ENCODE results near the gene LSM11. TPM values are rescaled to one million over a fixed set of nuclear protein-coding genes. Genes with fewer than 3 reads are reported as not detected.

The LSM11 gene
- total and polyA plus RNA-seq, 2 donors (not counting 1 experiment from before 2014, with no cell fraction given) = 1.00 to 4.2 TPM

- DNase-seq = no peak
- peak overlapping the region; percentile 23 for H3K27ac Mint-ChIP-seq
These were observed 29.5 kb upstream of the LSM11 start for GRCh38 chr5:157713830-157714595.

GRCh38 chr5:157714596-157714864 is 29.0 kb upstream of the LSM11 start:
- Mint-ChIP-seq H3K4me3 (no peak overlapping the region), H3K4me1 (peaks cover 15% of the 10 kb centered on the region), H3K27me3 (no peaks in the 10 kb centered on the region), H3K27ac (no peak overlapping the region), H3K9me3 (ENCODE audit: insufficient read depth) (no peaks in the 10 kb centered on the region)
- no peak overlapping the region for H3K9ac ChIP-seq (ENCODE audit: low read length)
- H3K27me3 ChIP-seq (replicated peaks in 1 of 4; ENCODE audit: control extremely low read depth in 1 of 4, control insufficient read depth in 3 of 4, insufficient read depth in 4 of 4, low read length in 3 of 4) = no peaks in the 10 kb centered on the region
- no peaks in the 10 kb centered on the region for H4K20me1 ChIP-seq (ENCODE audit: control insufficient read depth, insufficient read depth, low read length, poor library complexity, severe bottlenecking)
- peaks cover 19 to 20% of the 10 kb centered on the region in 2 donors for H3K4me1 ChIP-seq (ENCODE audit: control insufficient read depth in 2 of 2, insufficient read depth in 2 of 2, low read length in 2 of 2)
- H2AFZ ChIP-seq (ENCODE audit: insufficient read depth, low read depth, low read length, poor library complexity, severe bottlenecking) = no peak overlapping the region
- no peaks in the 10 kb centered on the region for H3K36me3 ChIP-seq (replicated peaks in 1 of 2; ENCODE audit: control extremely low read depth in 1 of 2, control insufficient read depth in 1 of 2, extremely low read depth in 1 of 2, insufficient read depth in 2 of 2, low read length in 1 of 2)
- ChIA-PET CTCF (no interaction called here), POLR2A (no interaction called here)
- no peaks in the 10 kb centered on the region for H3K9me3 ChIP-seq (ENCODE audit: control extremely low read depth in 1 of 3, control insufficient read depth in 2 of 3, insufficient read depth in 1 of 3, low read length in 2 of 3)
- no peak for DNase-seq
- no peak overlapping the region for H3K27ac ChIP-seq (ENCODE audit: low read length in 2 of 2)
- TF ChIP-seq EZH2 (IDR thresholded peaks at IDR 0.05; ENCODE audit: borderline replicate concordance, insufficient read depth, low read depth, low read length, poor library complexity, severe bottlenecking) (no peak), CTCF (IDR thresholded peaks at IDR 0.05) (no peak)
- H3K4me3 ChIP-seq (ENCODE audit: control extremely low read depth in 1 of 5, extremely low read depth in 1 of 5, insufficient read depth in 1 of 5, low read depth in 2 of 5, low read length in 4 of 5) = no peak overlapping the region
- intact Hi-C loops (cut with micrococcal nuclease) = no loop called here
- no peak for ATAC-seq (ENCODE audit: low read depth)
- peaks cover 21% of the 10 kb centered on the region for H3K79me2 ChIP-seq (ENCODE audit: control insufficient read depth, insufficient read depth, low read length)
- no peak overlapping the region for H3K4me2 ChIP-seq (replicated peaks; ENCODE audit: low read depth, low read length, poor library complexity, severe bottlenecking)

More at GRCh38 chr5:157713830-157714595, 29.5 kb upstream of the LSM11 start:
- Histone ChIP-seq H3K4me3 (ENCODE audit: control extremely low read depth in 1 of 5, extremely low read depth in 1 of 5, insufficient read depth in 1 of 5, low read depth in 2 of 5, low read length in 4 of 5) (no peak overlapping the region), H3K79me2 (ENCODE audit: control insufficient read depth, insufficient read depth, low read length) (peaks cover 16% of the 10 kb centered on the region), H3K27me3 (replicated peaks in 1 of 4; ENCODE audit: control extremely low read depth in 1 of 4, control insufficient read depth in 3 of 4, insufficient read depth in 4 of 4, low read length in 3 of 4) (no peaks in the 10 kb centered on the region), H4K20me1 (ENCODE audit: control insufficient read depth, insufficient read depth, low read length, poor library complexity, severe bottlenecking) (no peaks in the 10 kb centered on the region), H3K4me1 (ENCODE audit: control insufficient read depth in 2 of 2, insufficient read depth in 2 of 2, low read length in 2 of 2) (peaks cover 19% of the 10 kb centered on the region in 2 donors), H3K9ac (ENCODE audit: low read length) (no peak overlapping the region), H3K36me3 (replicated peaks in 1 of 2; ENCODE audit: control extremely low read depth in 1 of 2, control insufficient read depth in 1 of 2, extremely low read depth in 1 of 2, insufficient read depth in 2 of 2, low read length in 1 of 2) (no peaks in the 10 kb centered on the region), H3K27ac (ENCODE audit: low read length in 2 of 2) (no peak overlapping the region), H2AFZ (ENCODE audit: insufficient read depth, low read depth, low read length, poor library complexity, severe bottlenecking) (no peak overlapping the region), H3K4me2 (replicated peaks; ENCODE audit: low read depth, low read length, poor library complexity, severe bottlenecking) (no peak overlapping the region), H3K9me3 (ENCODE audit: control extremely low read depth in 1 of 3, control insufficient read depth in 2 of 3, insufficient read depth in 1 of 3, low read length in 2 of 3) (no peaks in the 10 kb centered on the region)
- no peaks in the 10 kb centered on the region for H3K9me3 Mint-ChIP-seq (ENCODE audit: insufficient read depth)
- no CpG with 5 or more reads among the region's 4 CpGs for whole genome bisulfite sequencing (ENCODE audit: insufficient coverage)
- TF ChIP-seq CTCF (IDR thresholded peaks at IDR 0.05) (no peak), EZH2 (IDR thresholded peaks at IDR 0.05; ENCODE audit: borderline replicate concordance, insufficient read depth, low read depth, low read length, poor library complexity, severe bottlenecking) (no peak)
- CTCF ChIA-PET = no interaction called here
- intact Hi-C loops (cut with micrococcal nuclease) = no loop called here
- H3K27me3 Mint-ChIP-seq = no peaks in the 10 kb centered on the region
- H3K4me1 Mint-ChIP-seq = peaks cover 15% of the 10 kb centered on the region
- no peak for ATAC-seq (ENCODE audit: low read depth)
- POLR2A ChIA-PET = no interaction called here
- H3K4me3 Mint-ChIP-seq = no peak overlapping the region

Data from B cell (primary cell).